ENCODE results near the gene CDC42SE2.

- TF ChIP-seq CTCF (IDR thresholded peaks at IDR 0.05) = no peak
- no peak for TF ChIP-seq POLR2A (IDR thresholded peaks at IDR 0.05)
Observed at GRCh38 chr5:131242728-131243255, 21.1 kb upstream of the CDC42SE2 start.

All from esophagus squamous epithelium (tissue), 4 donors.